Stimulated activated CD8-positive, alpha-beta memory T cell treated with anti-CD3 and anti-CD28 coated beads, Interleukin-15, amount 100 ng/mL, for 4 hours (primary cell): ENCODE data around the gene RAPGEF3.

Experiments
- DNase-seq, 2 donors: peaks; one replicate each; pipeline ENCODE4 v3.0.0-alpha.2; 2020; ENCODE audit warnings: low read depth in 2 of 2

The RAPGEF3 gene

DNA sequence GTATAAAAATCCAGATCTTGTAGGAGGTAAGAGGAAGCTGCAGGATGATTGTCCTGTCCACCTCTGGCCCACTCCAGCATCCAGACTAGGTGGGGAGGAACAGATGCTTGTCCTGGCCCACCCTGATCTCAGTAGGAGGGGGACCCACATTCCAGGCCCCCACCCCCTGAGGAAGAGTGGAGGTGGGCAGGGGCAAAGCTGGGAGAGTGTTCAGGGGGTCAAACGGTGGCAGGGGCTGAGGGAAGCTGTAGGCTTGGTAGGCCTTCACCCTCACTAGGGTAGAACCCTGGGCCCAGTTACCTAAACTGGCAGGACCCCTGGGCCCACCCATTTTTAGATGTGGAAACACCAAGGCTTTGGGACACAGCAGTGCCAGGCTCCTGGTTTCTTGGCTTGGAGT lies 18.5 kb upstream of the RAPGEF3 start:
- no peak for DNase-seq

DNA sequence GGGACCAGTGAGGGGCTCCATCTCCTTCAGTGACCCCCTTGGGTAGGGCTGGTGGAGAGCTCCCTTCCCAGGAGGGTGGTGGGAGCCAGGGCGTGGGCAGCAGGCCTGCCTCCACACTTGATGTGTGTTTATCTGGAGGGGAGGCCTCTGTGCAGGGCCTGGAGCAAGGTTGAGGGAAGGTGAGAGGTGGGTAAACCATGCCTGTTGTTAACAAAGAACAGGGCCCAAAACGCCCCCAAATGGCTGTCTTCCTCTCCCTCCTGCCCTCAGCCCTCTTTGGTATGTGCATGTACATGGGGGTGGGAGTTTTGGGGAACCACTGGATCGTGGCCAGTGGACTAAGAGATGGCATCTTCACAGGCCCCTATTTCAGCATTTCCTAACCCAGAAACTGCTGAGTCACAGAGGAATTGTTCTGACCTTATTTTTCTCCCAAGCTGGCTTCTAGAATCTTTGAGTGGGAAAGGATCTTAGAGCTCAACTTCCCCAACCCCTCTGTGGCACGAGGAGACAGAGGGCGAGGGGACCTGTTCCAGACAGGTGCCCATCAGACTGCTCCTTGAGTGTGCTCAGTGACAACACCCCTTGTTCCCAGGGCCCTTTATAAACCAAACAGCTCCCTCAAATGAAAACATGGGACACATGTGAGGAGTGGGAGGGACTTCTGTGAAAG lies 17.9 kb upstream of the RAPGEF3 start:
- no peak for DNase-seq

DNA sequence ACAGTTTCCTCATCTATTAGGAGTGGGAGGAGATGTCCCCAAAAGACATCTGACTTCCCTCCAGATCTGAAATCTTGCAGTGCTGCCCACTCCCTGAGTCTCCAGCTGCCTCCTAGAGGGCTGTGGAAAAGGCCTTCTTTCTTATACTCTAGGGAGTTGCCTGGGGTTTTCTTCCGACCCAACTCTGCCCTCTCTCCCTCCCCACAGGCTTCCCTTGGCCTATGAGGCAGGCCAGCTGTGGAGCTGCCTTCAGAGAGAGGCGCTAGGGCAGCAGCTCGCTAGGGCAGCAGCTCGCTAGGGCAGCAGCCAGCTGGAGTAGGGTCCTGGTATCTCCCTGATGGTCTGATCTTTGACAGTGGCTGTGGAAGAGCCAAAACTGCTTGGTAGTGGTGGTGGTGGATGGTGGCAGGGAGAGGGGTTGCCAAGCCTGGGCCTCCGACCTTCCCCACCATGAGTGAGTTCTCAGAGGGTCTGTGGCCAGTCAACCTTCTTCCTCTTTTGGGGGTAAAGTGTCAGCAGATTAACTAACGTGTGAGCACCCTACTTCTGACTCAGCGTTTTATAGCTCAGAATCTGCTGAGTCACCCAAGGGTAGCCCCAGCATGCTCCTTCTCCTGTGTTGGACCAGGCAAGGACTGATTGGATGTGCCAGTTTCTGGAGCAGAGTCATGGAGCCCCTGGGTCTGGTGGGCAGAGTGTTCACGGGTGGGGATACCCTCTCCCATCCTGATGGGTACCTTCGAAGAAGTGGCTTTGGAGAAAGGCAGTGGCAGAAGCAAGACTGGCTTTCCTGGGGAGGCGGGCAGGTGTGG lies 16.6 kb upstream of the RAPGEF3 start:
- DNase-seq = no peak

DNA sequence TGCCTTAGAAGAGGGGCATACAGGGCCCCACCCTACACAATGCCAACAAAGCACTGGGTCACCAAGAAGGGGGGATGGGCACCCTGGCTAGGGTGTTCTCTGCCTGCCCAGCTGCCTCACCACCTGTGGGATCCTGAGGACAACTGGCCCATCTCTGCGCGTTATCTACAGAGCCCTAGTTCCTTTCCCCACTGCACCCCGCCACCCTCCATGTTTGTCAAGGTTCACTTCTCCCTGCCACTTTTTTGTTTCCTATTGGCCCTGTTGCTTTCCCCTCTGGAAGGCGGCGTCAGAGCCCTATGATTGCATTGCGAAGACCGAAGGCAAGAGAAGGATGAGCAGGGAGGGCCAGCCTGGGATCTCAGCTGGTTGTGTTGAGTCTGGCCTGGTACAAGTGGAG lies 16.0 kb upstream of the RAPGEF3 start:
- DNase-seq = no peak

DNA sequence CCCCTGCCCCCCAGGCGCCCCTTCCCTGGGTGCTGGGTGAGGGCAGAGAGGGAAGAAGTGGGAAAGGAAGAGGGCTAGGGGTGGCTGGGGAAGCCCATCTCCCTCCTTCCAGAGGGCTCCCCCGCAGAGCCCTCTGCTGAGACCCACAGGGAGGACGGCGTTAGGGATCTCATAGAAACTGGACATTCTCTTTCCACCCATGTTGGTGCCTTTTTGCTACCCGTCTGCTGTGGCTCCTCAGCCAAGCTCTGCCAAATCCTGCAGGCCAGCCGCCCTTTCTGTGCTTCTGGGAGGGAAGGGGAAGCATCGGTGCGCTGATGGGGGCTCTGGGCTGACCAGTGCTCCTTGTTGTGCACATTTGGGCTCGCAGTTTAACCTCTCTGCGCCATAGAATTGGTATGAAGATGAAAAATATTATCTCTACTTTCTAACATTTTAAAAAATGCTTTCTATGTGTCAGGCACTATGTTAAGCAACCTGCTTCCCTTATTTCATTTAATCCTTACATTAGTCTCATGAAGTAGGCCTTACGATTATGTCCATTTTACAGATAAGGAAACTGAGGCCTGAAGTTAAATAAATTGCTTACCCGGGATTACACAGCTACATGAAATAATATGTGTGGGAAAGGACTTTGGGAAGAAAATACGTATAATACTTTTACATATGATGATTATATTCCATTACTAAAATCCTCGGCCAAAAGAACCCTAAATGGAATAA lies 15.3 kb upstream of the RAPGEF3 start:
- no peak for DNase-seq

DNA sequence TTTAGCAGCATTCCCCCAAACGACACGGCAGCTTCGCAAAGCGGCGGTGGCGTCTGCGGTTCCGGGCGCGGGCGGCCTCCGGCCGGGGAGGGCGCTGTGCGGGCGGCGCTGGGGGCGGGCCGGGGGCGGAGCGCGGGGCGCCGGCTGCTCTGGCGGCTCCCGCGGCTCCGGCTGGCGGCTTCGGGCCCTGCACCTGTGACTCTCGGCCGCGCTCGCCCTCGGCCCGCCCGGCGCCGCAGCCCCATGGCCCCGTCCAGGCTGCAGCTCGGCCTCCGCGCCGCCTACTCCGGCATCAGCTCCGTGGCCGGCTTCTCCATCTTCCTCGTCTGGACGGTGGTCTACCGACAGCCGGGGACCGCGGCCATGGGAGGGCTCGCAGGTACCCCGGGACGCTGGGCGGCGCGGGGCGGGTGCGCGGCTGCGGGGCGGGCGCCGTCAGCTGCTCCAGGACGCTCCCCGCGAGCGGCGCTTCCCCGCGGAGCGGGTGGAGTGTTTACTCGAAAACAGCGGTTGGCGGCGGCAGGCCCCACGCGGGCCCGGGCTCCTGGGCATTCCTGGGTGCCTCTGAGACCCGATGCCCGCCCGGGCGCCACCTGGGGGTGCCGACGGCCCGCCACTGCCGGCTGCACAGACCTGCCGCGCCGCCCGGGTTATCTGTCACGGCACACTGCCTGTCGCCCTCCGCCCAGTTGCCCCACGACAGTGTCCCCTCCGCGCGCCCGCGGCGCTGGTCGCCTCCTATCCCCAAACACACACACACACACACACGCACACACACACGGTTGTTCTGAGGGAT lies 14.6 kb upstream of the RAPGEF3 start, which contains the start of gene SLC48A1:
SLC48A1 (plus strand) TSS at position 177 of the 796 bp plus-strand sequence; CDS start at position 244, 67 bp downstream.
- peak; percentile 10 to 58 for DNase-seq

DNA sequence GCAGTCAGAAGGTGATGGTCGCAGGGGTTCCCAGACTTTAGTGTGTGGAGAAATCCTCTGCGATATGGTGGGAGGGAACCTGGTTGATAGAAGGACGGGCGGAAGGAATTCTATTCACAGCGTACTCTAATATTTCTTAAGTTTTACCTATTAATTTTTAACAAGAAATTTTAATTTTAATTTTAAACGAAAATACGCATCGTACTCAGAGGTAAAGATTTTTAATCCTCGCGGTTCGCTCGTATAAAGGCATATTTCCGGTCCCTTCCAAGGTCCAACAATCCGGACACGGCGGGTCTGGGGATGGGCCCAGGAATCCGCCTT lies 14.0 kb upstream of the RAPGEF3 start:
- no peak for DNase-seq

DNA sequence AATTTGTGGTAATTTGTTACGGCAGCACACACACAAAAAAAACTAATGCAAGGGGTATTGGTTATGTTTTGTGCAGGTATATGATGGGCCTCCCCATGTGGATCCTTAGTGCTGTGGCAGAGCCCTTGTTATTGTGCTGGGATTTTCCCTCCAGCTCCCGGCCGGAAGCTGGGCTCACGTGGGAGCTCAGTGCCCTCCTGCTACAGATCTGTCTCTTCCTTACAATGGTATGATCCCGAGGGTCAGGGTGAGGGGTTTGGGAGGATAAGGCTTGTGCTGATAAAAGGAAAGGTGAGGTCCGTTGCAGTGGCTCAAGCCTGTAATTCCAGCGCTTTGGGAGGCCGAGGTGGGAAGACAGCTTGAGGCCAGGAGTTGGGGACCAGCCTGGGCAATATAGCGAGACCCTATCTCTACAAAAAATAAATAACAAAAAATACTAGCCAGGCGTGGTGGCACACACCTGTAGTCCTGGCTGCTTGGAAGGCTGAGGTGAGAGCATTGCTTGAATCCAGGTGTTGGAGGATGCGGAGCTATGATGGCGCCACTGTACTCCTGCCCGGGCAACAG lies 13.5 kb upstream of the RAPGEF3 start:
- no peak for DNase-seq

DNA sequence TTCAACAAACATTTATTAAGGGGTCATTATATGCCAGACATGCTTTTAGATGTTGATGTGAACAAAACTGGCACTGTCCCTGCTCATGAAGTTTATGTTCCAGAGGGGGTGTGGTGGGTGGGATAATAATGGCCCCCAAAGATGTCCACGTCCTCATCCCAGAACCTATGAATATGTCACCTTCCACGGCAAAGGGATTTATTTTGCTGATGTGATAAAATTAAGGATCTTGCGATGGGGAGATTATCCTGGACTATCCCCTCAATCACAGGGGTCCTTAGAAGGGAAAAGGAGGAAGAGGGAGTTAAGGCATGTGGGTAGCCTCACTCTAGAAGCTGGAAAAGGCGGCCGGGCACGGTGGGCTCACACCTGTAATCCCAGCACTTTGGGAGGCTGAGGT lies 12.6 kb upstream of the RAPGEF3 start:
- no peak for DNase-seq

DNA sequence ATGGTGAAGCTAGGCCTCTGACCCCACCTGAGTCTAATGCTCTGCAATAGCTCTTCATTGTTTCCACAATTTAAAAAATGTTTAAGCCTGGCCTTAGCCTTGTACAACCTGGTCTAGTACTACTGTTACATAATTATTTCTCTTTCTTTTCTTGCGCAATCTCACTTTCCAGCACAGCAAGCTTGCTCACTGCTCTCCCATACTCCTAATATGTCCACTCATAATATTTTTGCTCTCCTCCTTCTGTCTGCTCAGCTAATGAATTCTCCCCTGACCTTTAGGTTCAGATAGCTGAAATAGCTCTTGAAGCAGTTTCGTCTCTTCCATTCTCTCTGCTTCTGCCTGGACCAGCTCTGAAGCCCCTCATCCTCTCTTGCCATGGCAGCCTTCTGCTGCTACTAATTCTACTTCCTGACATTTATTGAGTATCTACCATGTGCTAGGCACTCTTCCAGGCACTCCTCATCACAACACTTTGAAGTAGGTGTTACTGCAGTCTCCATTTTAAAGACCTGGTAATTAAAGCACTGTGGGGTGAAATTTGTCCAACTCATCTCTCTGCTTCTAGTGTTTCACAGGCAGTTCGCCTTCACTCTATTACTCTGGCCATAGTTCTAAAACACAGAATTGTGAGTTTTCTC lies 11.5 kb upstream of the RAPGEF3 start:
- DNase-seq = no peak

DNA sequence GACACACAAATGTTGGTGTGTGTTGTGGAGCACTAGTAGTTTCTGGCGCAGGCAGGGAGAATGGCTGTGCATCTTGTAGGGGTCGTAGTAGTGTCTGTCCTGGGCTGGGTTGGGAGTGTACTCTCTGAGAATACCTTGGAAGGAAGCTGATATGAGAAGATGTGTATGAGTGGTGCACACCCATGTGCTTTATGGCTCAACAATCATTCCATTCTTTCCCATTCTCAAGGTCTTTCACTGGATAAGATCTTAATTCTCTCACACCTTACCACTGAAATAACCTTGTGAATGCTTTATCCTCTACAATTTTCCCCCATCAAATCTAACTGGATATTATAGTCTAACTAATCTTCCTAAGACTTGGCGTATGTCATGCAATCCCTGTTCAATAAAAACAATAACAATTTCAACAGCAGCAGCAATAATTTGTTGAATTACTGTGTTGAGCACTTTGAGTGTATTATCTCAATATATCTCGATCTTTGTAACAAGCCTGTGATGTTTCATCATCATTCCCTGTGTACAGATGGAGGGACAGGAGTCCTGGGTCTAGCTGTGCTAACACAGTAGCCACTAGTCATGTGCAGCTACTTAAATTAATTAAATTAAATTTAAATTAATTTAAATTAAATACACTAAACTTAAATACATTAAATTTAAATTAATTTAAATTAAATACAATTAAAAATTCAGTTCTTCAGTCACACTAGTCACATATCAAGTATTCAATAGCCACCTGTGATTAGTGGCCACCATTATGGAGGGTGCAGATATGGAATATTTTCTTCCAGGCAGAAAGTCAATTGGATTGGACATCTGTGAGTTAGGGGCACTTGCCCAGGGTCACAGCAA lies 10.8 kb upstream of the RAPGEF3 start:
- no peak for DNase-seq

DNA sequence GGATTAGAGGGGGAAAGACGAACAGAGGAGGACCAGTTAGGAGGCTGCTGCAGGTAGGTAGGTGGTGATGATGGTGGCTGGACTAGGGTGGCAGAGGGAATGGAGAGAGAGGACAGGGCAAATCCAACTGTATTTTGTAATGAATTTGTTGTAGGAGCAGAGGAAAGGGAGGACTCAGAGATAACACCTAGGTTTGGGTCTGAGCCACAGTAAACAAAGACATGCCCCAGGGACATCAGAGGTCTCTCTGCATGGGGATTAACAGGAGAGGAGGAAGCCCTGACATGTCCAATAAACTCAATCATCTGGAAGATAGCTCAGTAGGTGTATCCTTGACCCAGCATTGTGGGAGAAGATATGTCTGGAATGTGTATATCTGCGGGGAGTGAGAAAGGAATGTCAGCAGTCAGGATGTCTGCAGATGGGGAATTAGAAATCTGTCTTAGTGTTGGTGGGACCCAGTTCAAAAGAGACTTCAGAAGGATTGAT lies 9.7 kb upstream of the RAPGEF3 start:
- no peak for DNase-seq

DNA sequence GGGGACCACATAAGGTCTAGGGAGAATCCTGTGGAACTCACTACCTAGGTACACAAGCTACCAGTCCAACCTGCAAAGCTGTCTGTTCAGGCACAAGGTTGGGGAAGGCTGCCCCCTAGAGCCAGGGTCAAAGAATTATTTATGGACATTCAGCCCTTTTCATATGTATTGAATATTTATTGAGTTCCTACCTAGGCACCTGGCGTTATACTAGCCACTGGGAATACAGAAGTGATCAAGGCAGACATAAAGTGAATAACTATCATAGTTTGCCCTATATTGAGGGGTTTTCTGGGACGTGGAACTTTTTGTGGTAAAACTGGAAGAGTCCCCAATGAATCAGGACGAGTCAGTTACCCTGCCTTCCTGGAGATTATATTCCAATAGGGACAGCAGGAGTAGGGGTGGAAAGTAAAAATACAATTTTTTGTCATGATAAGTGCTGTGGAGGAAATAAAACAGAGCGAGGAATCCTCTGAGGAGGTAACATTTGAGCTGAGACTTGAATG lies 8.6 kb upstream of the RAPGEF3 start:
- peak; percentile 37 to 41 for DNase-seq

DNA sequence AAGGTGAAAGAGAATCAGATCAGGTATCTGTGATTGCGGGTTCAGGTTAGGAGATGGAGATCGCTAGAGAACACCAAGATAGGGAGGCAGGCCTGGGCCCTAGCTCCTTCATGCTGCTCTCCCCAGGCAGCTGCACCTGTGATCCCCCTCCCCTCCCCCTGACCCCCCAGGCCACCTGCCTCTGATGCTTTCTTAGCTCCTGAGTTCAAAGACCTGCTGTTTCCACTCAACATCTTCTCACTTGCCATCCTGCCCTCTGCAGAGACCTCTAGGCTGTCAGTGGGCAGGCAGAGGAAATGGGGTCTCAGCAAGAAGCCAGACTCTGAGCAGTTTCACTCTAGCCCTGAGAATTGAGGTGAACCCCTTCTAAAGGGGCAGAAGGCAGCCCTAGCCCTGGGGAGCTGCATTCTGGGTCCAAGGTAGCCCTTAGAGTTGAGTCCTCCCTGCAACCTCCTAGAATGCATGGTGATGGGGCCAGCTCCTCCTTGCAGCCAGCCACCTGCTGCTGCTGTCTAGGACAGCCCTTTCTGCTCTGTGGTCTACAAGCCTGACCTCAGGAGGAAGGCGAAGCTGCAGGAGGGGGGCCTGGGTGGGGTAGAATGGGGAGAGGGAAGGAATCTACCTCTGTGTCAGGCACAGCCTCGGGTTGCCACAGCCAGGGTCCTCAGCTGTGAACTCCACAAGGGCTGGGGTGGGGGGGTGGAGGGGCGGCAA lies 8.0 kb upstream of the RAPGEF3 start:
- DNase-seq = no peak

DNA sequence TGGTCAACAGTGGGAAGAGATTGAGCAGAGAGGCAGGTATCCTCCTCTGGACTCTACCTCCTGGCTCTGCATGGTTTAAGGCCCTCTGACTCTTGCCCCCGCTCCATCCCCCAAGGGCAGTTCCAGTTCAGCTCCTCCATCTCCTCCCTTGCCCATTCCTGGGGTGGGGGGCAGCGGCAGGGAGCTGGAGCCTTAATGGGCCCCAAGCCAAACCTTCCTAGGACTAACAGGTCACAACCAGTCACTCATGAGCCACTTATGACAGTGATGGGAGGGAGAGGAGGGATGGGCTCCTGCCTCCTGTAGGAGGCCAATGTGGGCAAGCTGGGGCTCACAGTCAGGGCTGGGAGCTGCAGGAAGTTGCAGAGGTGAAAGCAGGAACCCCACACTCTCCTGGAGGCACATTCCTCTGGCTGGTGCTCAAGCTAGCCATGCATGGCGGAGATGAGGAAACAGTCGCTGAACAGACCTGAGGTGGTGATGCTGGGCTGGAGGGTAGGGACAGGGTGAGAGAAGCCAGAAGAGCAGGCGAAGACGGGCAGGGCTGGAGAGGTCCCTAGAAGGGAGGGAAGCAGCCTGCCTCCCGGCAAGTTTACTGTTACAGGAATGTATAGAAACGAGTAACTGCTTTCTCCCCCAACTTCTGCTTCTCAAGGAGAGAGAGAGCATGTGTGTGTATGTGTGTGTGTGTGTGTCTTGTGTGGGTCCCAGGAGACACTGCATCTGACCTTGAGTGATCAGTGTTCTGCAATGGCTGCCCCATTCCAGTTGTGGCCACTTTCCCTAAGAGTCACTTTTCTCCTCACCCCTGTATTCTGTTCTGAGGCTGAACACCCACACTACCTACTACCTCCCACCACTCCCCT lies 5.0 kb upstream of the RAPGEF3 start:
- no peak for DNase-seq

DNA sequence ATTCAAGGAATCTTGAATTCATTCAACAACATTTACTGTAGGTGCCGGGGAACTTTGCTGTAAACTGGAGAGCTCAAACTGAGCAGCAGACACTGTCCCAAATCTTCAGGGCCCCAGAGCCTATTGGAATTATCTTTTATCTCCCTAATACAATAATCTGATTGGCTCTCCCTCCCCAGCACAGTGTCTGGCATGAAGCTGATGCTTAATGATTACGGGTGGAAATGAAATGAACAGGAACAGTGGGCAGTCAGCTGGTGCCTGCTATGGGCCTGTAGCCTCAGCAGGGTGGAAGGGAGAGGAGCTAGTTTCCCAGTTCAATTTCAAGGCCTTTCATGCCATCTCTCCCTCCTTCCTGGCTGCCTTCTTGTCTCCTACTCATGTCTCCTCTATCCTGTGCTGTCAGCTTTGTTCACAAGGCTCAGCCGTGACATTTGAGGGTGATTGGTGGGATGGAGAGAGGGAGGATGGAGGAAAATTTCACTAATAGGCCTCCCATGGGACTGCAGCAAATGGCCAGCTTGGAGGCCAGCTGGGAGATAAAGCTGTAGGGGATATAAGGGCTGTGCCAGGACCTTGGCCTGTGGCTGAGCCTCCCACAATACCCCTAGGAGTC lies 4.3 kb upstream of the RAPGEF3 start:
- no peak for DNase-seq

DNA sequence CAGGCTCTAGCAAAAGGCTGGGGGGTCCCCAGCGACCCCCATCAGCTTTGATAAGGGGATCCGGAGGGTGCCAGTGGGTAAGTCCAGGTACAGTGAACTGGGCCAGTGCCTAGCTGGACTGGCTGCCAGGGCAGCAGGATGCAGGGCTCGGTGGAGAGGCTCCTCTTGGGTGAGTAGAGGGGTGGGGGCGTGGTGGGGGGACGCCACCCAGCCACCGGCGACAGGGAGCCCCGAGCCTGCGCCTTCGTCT lies 171 bp downstream of the RAPGEF3 start:
- no peak for DNase-seq
